Gastroesophageal sphincter (tissue), 4 donors: ENCODE measurements around the gene ZDHHC12. TPM values are rescaled to one million over a fixed set of nuclear protein-coding genes. Genes with fewer than 3 reads are reported as not detected.
A peak's percentile ranks its signal among the peaks of the same experiment; 100 is the strongest.

Experiments
- ATAC-seq: fragments of 150-250 bp; one replicate; pipeline ENCODE4 v1.9.1; 2016; ENCODE audit warnings: mild to moderate bottlenecking, moderate library complexity
- H3K27ac ChIP-seq, 4 donors: fragments of 200-600 bp; sonication (generic) in 3 of 4; 1 replicate in 3 of 4; 2 replicates in 1 of 4; pipeline ENCODE4 v1.5.1; 2016 to 2019
- H3K27me3 ChIP-seq: fragments of 200-600 bp; sonication (generic); one replicate; pipeline ENCODE4 v1.5.1; 2019
- H3K36me3 ChIP-seq, 2 donors: fragments of 200-600 bp; sonication (generic); one replicate each; pipeline ENCODE4 v1.5.1; 2019; ENCODE audit warnings: control low read depth in 1 of 2
- H3K4me1 ChIP-seq, 3 donors: fragments of 200-600 bp; sonication (generic); 1 replicate in 2 of 3; 2 replicates in 1 of 3; pipeline ENCODE4 v1.5.1; 2016 to 2019; ENCODE audit warnings: control low read depth in 2 of 3
- H3K4me3 ChIP-seq, 2 donors: fragments of 200-600 bp; sonication (generic); one replicate each; pipeline ENCODE4 v1.5.1; 2019; ENCODE audit warnings: mild to moderate bottlenecking in 1 of 2, moderate library complexity in 1 of 2
- H3K9me3 ChIP-seq, 3 donors: fragments of 200-600 bp; sonication (generic); one replicate each; pipeline ENCODE4 v1.5.1; 2017 to 2019; ENCODE audit warnings: control low read depth in 2 of 3
- EP300 ChIP-seq: sonication (generic); formaldehyde crosslinking; IDR thresholded peaks from one replicate; pipeline ENCODE4 v1.6.1; 2017; ENCODE audit warnings: antibody characterized with exemption, mild to moderate bottlenecking
- POLR2A ChIP-seq, 2 donors: fragments of 450-650 bp; IDR thresholded peaks; one replicate each; pipeline ENCODE4 v1.6.1; 2017; ENCODE audit warnings: antibody characterized with exemption in 2 of 2, mild to moderate bottlenecking in 2 of 2, moderate library complexity in 1 of 2
- POLR2AphosphoS5 ChIP-seq: sonication (generic); formaldehyde crosslinking; IDR thresholded peaks from one replicate; pipeline ENCODE4 v1.6.1; 2017; ENCODE audit warnings: antibody characterized with exemption
- WGBS, 2 donors: methylation state at CpG; one replicate each; pipeline ENCODE4 v1.1.5; 2018; ENCODE audit warnings: low coverage in 1 of 2; 5-methylcytosine and 5-hydroxymethylcytosine counted together
- total RNA-seq, 4 donors: library from RNA; depleted of rRNA; stranded (reverse); fragments of >200 nt; gene quantifications; one replicate each; pipeline ENCODE4 v1.1.0, GENCODE V29; 2016
- TF ChIP-seq, protein P1 (sequence below), 4 experiments: fragments of 200-600 bp in 2 of 4; fragments of 450-650 bp in 2 of 4; sonication (generic) in 1 of 4; IDR thresholded peaks; one replicate each; pipeline ENCODE4 v1.5.1; 2017 to 2019; ENCODE audit warnings: antibody characterized with exemption in 4 of 4, mild to moderate bottlenecking in 2 of 4, moderate library complexity in 2 of 4

The ZDHHC12 gene
- total RNA-seq, 4 donors from 2014 or later = 19.5 to 24.5 (median 22.2) TPM

DNA sequence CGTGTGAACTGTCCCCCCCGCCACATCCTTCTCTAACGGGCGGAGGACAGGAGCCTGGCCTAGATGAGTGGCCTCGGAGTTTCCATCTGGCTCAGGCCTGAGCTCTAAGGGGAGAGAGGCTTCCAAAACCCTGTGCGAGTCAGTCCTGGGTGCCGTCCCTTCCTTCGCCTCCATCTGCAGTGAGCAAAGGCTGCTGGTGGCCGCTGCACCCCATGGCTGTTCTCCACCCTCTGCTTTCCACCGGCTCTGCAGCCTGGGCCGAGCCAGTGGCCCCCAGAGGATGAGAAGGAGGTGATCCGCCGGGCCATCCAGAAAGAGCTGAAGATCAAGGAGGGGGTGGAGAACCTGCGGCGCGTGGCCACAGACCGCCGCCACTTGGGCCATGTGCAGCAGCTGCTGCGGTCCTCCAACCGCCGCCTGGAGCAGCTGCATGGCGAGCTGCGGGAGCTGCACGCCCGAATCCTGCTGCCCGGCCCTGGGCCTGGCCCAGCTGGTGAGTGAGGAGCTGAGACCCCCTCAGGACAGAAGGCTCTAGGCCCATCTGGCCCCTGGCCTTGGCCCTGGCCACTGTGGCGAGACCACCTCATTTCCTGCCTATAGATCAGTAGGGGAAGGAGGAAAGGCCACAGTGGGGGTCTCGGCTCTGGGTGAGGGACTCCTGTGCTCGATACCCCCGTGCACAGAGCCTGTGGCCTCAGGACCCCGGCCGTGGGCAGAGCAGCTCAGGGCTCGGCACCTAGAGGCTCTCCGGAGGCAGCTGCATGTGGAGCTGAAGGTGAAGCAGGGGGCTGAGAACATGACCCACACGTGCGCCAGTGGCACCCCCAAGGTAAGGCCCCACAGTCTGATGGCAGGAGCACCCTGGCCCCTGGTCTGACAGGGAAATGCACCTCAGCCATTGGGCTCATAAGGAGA lies 18.6 kb downstream of the ZDHHC12 start:
- H3K4me3 ChIP-seq = no peak overlapping the region
- H3K36me3 ChIP-seq = no peaks in the 10 kb centered on the region
- no peaks in the 10 kb centered on the region for H3K27me3 ChIP-seq
- H3K9me3 ChIP-seq = no peaks in the 10 kb centered on the region
- TF ChIP-seq POLR2A (IDR thresholded peaks at IDR 0.05) (no peak), EP300 (no peak), POLR2AphosphoS5 (no peak)
- TF ChIP-seq, protein P1, sequence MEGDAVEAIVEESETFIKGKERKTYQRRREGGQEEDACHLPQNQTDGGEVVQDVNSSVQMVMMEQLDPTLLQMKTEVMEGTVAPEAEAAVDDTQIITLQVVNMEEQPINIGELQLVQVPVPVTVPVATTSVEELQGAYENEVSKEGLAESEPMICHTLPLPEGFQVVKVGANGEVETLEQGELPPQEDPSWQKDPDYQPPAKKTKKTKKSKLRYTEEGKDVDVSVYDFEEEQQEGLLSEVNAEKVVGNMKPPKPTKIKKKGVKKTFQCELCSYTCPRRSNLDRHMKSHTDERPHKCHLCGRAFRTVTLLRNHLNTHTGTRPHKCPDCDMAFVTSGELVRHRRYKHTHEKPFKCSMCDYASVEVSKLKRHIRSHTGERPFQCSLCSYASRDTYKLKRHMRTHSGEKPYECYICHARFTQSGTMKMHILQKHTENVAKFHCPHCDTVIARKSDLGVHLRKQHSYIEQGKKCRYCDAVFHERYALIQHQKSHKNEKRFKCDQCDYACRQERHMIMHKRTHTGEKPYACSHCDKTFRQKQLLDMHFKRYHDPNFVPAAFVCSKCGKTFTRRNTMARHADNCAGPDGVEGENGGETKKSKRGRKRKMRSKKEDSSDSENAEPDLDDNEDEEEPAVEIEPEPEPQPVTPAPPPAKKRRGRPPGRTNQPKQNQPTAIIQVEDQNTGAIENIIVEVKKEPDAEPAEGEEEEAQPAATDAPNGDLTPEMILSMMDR (IDR thresholded peaks at IDR 0.05) = no peak
- peak overlapping the region in 2 of 4 donors; percentile 17 to 83 for H3K27ac ChIP-seq
- ATAC-seq = no peak
- WGBS, 2 donors = 54 to 70% methylated on average over 5 to 7 of the region's 36 CpGs
- H3K4me1 ChIP-seq = peaks cover 0 to 20% (median 4%) of the 10 kb centered on the region in 3 donors

DNA sequence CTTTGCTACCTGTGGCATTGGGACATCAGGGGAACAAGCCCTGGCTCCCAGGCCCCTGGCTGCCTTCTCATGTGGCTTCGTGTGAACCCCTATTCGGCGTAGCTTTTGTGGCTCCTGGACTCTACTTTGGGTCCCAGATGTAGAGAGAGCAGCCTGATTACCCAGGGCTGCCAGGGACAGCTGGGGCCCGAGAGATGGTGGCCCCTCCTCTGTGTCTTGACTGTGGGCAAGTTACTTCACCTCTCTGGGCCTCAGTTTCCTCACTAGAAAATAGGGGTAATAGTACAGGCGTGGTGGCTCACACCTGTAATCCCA lies 19.6 kb downstream of the ZDHHC12 start:
- peak overlapping the region in 1 of 2 donors; percentile 82 for H3K4me3 ChIP-seq
- WGBS, 2 donors = no CpG with 5 or more reads among the region's 5 CpGs

DNA sequence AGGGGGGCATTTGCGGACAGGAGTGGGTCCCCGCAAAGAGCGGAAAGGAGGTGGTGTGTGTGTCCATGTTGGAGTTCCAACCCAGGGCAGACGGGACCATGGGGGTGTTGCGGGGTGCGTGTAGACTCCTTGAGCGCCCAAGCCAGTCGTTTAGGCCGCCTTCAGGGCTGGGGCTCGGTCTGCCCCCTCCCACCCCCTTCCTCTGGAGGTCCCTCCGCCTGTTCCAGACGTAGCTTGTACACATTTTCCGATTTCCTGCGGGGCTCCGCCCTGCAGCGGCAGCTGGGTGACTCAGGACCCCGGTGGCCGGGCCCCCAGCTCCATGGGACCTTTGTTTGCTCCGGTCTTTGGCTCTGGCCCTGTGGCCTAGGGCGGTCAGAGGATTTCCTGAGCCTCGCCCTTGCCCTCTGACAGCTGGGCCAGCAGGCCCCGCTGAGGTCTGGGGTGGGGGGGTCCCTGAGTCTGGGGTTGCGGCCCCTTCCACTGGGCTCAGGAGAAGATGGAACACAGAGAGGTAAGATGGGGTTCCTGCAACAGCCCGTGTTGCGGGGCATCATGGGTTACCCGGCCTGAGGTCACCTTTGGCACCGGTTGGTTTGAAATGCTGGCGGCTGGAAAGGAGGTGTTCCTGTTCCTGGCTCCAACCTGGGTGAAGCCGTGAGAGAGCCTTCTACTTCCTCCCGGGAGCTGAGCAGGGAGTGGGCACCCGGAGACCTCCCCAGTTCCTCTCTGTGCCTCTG lies 20.1 kb downstream of the ZDHHC12 start:
- no peaks in the 10 kb centered on the region for H3K36me3 ChIP-seq
- peak overlapping the region in 1 of 2 donors; percentile 82 for H3K4me3 ChIP-seq
- ATAC-seq = peak; percentile 48
- TF ChIP-seq EP300 (no peak), POLR2AphosphoS5 (peak; percentile 27), POLR2A (IDR thresholded peaks at IDR 0.05) (peak in 1 of 2 donors; percentile 17)
- TF ChIP-seq, protein P1 (IDR thresholded peaks at IDR 0.05) = no peak
- H3K27ac ChIP-seq = peak overlapping the region in 3 of 4 donors; percentile 81 to 84 (median 83)
- no peaks in the 10 kb centered on the region for H3K27me3 ChIP-seq
- H3K4me1 ChIP-seq = peaks cover 0 to 20% (median 4%) of the 10 kb centered on the region in 3 donors
- H3K9me3 ChIP-seq = no peaks in the 10 kb centered on the region
- WGBS, 2 donors = 58 to 82% methylated on average over 5 to 11 of the region's 31 CpGs

More for the DNA sequence above, 19.6 kb downstream of the ZDHHC12 start:
- ATAC-seq = no peak
- Histone ChIP-seq H3K27ac (peak overlapping the region in 3 of 4 donors; percentile 81 to 84 (median 83)), H3K27me3 (no peaks in the 10 kb centered on the region), H3K9me3 (no peaks in the 10 kb centered on the region), H3K36me3 (no peaks in the 10 kb centered on the region), H3K4me1 (peaks cover 0 to 20% (median 4%) of the 10 kb centered on the region in 3 donors)
- TF ChIP-seq POLR2AphosphoS5 (no peak), POLR2A (IDR thresholded peaks at IDR 0.05) (no peak), EP300 (no peak)
- TF ChIP-seq, protein P1 (IDR thresholded peaks at IDR 0.05) = no peak

DNA sequence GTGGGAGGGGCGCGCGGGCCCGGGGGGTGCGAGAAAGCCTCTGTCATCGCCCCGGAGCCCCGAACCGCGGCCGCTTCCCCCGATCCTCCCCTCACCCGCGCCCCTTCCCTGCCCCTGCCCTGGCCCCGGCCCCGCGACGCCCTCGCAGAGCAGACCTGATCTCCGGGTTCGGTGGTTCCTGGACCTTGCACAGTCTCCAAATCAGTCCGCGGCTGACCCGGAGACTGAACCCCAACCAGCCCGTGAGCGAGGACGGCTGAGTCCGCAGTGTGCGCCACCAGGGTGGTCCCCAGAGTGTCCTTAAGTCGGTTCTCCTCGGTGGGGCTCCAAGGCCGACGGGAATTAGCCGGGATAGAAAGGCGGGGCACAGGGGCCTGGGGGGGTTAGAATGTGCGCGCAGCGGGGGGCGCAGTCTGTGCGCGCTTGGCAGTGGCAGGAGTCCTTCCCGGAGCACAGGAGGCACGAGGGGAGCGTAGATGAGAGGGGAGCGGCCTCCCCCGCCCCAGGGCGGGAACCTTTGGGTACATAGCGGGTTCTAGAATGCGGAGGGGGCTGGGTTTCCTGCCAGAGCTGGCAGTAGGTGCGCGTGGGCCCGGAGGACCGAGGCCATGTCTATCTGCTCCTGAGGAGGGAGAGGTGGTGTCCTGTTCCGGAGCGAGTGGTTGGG lies 20.8 kb downstream of the ZDHHC12 start:
- Histone ChIP-seq H3K27me3 (no peaks in the 10 kb centered on the region), H3K36me3 (no peaks in the 10 kb centered on the region), H3K4me3 (peak overlapping the region; percentile 67 to 82), H3K4me1 (peaks cover 0 to 20% (median 4%) of the 10 kb centered on the region in 3 donors), H3K27ac (peak overlapping the region; percentile 12 to 84 (median 82)), H3K9me3 (no peaks in the 10 kb centered on the region)
- WGBS, 2 donors = 0% methylated on average over 1 to 5 of the region's 55 CpGs
- peak; percentile 36 for ATAC-seq
- TF ChIP-seq, protein P1 (IDR thresholded peaks at IDR 0.05) = no peak
- TF ChIP-seq POLR2A (IDR thresholded peaks at IDR 0.05) (no peak), POLR2AphosphoS5 (no peak), EP300 (no peak)
